CD1c-positive myeloid dendritic cell (primary cell): ENCODE results near the gene ENO1.
"Not testable (repeated sequence)": the region's sequence is repeated elsewhere in the genome, so short reads cannot be mapped to it uniquely, and the experiment has no call there.

Experiments used
- DNase-seq: peaks from one replicate; pipeline ENCODE4 v3.0.0-alpha.2; 2016; ENCODE audit errors: extremely low spot score

ENO1 gene

GRCh38 chr1:8896775-8897174 is 18.3 kb upstream of the ENO1 start:
- DNase-seq: not testable (repeated sequence)

- no peak for DNase-seq
These were observed 13.5 kb upstream of the ENO1 start for GRCh38 chr1:8892026-8892425.

GRCh38 chr1:8891401-8891800 is 12.9 kb upstream of the ENO1 start:
- no peak for DNase-seq

GRCh38 chr1:8889925-8890785 is 11.7 kb upstream of the ENO1 start:
- DNase-seq: peak; percentile 81

GRCh38 chr1:8889103-8889846 is 10.8 kb upstream of the ENO1 start:
- no peak for DNase-seq

GRCh38 chr1:8886589-8886988 is 8.1 kb upstream of the ENO1 start:
- DNase-seq: no peak

- DNase-seq: not testable (repeated sequence)
These were observed 7.6 kb upstream of the ENO1 start for GRCh38 chr1:8886031-8886524.

- not testable (repeated sequence) for DNase-seq
These were observed 5.6 kb upstream of the ENO1 start for GRCh38 chr1:8884105-8884504.

- no peak for DNase-seq
These were observed 5.0 kb upstream of the ENO1 start for GRCh38 chr1:8883491-8883890.

GRCh38 chr1:8879922-8880676 is 1.6 kb upstream of the ENO1 start:
- peak; percentile 74 for DNase-seq

GRCh38 chr1:8879464-8879921 is 1.0 kb upstream of the ENO1 start:
- peak; percentile 65 for DNase-seq

- DNase-seq: peak; percentile 99
These were observed 395 bp upstream of the ENO1 start for GRCh38 chr1:8878698-8879463.

- DNase-seq: no peak
These were observed 2.4 kb downstream of the ENO1 start for GRCh38 chr1:8876087-8876486.

GRCh38 chr1:8875216-8875861 is 3.1 kb downstream of the ENO1 start:
- DNase-seq: no peak

GRCh38 chr1:8874230-8875201 is 4.0 kb downstream of the ENO1 start:
- no peak for DNase-seq

- DNase-seq: peak; percentile 91
These were observed 4.8 kb downstream of the ENO1 start for GRCh38 chr1:8873506-8874229.

- DNase-seq: no peak
These were observed 5.5 kb downstream of the ENO1 start for GRCh38 chr1:8873001-8873400.

- DNase-seq: no peak
These were observed 6.5 kb downstream of the ENO1 start for GRCh38 chr1:8871965-8872399.

GRCh38 chr1:8871539-8871935 is 6.9 kb downstream of the ENO1 start:
- DNase-seq: no peak
